ENCODE results near the gene TAB2.

GRCh38 chr6:149306967-149307366 lies 10.5 kb upstream of the TAB2 start:
- TF ChIP-seq CTCF (IDR thresholded peaks at IDR 0.05) (no peak), POLR2A (IDR thresholded peaks at IDR 0.05) (no peak)
